Measurements from ENCODE around the gene RNF213.

GRCh38 chr17:80389011-80389995 is 128.7 kb downstream of the RNF213 start:
- no peak for TF ChIP-seq CTCF (IDR thresholded peaks at IDR 0.05; ENCODE audit: low read length)
- no peak for TF ChIP-seq EZH2 (IDR thresholded peaks at IDR 0.05; ENCODE audit: borderline replicate concordance, low read length)
